Ascending aorta (tissue), 2 donors: ENCODE measurements around the gene RAB6A. TPM values are rescaled to one million over a fixed set of nuclear protein-coding genes. Genes with fewer than 3 reads are reported as not detected.

Source experiments
- DNase-seq, 2 donors: peaks; one replicate each; pipeline ENCODE4 v3.0.0-alpha.2; 2019; ENCODE audit warnings: low spot score in 2 of 2
- H3K27ac ChIP-seq, 2 donors: fragments of 200-600 bp; sonication (generic); one replicate each; pipeline ENCODE4 v1.5.1; 2016 to 2017; ENCODE audit warnings: mild to moderate bottlenecking in 1 of 2
- H3K27me3 ChIP-seq: fragments of 200-600 bp; sonication (generic); one replicate; pipeline ENCODE4 v1.5.1; 2017
- H3K36me3 ChIP-seq, 2 donors: fragments of 200-600 bp; sonication (generic); one replicate each; pipeline ENCODE4 v1.5.1; 2016
- H3K4me1 ChIP-seq, 2 donors: fragments of 200-600 bp; sonication (generic); one replicate each; pipeline ENCODE4 v1.5.1; 2016 to 2017; ENCODE audit warnings: mild to moderate bottlenecking in 1 of 2
- H3K4me3 ChIP-seq, 2 donors: fragments of 200-600 bp; sonication (generic); one replicate each; pipeline ENCODE4 v1.5.1; 2016 to 2017; ENCODE audit warnings: mild to moderate bottlenecking in 1 of 2
- H3K9me3 ChIP-seq, 2 donors: fragments of 200-600 bp; sonication (generic); one replicate each; pipeline ENCODE4 v1.5.1; 2016
- CTCF ChIP-seq, 3 experiments: fragments of 200-600 bp in 2 of 3; fragments of 450-650 bp in 1 of 3; sonication (generic) in 2 of 3; IDR thresholded peaks; one replicate each; pipeline ENCODE4 v1.5.1; 2016 to 2019; ENCODE audit warnings: antibody characterized with exemption in 3 of 3, mild to moderate bottlenecking in 1 of 3, moderate library complexity in 1 of 3
- intact Hi-C: fragments of 100-400 bp; cut with DNase I; formaldehyde crosslinking; loops from one replicate; pipeline ENCODE4 v1.15.1; 2023
- total RNA-seq: library from RNA; depleted of rRNA; stranded (reverse); fragments of >200 nt; gene quantifications from one replicate; pipeline ENCODE4 v1.1.0, GENCODE V29; 2016

The RAB6A gene
- total RNA-seq, 1 donor from 2014 or later = 86.3 TPM

GRCh38 chr11:73648571-73649046 is 112.3 kb downstream of the RAB6A start:
- Histone ChIP-seq H3K27ac (no peak overlapping the region), H3K9me3 (no peaks in the 10 kb centered on the region), H3K36me3 (no peaks in the 10 kb centered on the region), H3K27me3 (no peaks in the 10 kb centered on the region), H3K4me3 (no peak overlapping the region), H3K4me1 (no peaks in the 10 kb centered on the region)
- intact Hi-C loops = no loop called here
- TF ChIP-seq CTCF (IDR thresholded peaks at IDR 0.05) = no peak
- no peak for DNase-seq

GRCh38 chr11:73648121-73648520 is 112.8 kb downstream of the RAB6A start:
- no peaks in the 10 kb centered on the region for H3K4me1 ChIP-seq
- no peak for DNase-seq
- no peak for TF ChIP-seq CTCF (IDR thresholded peaks at IDR 0.05)
- H3K36me3 ChIP-seq = no peaks in the 10 kb centered on the region
- no peaks in the 10 kb centered on the region for H3K27me3 ChIP-seq
- no peak overlapping the region for H3K27ac ChIP-seq
- intact Hi-C loops = no loop called here
- H3K9me3 ChIP-seq = no peaks in the 10 kb centered on the region
- H3K4me3 ChIP-seq = no peak overlapping the region

GRCh38 chr11:73647459-73648100 is 113.3 kb downstream of the RAB6A start:
- H3K9me3 ChIP-seq = no peaks in the 10 kb centered on the region
- peak; percentile 80 to 94 for DNase-seq
- no peak for TF ChIP-seq CTCF (IDR thresholded peaks at IDR 0.05)
- H3K36me3 ChIP-seq = no peaks in the 10 kb centered on the region
- intact Hi-C loops = loop anchor here (1.0 kb wide), 1 partner anchor 49 kb away; the partner anchor contains the start of gene FAM168A
- no peaks in the 10 kb centered on the region for H3K4me1 ChIP-seq
- no peak overlapping the region for H3K27ac ChIP-seq
- peak overlapping the region; percentile 42 to 53 for H3K4me3 ChIP-seq
- no peaks in the 10 kb centered on the region for H3K27me3 ChIP-seq

- Histone ChIP-seq H3K27ac (no peak within 1 kb of the TSS), H3K9me3 (no peaks in the 10 kb centered on the region), H3K27me3 (no peaks in the 10 kb centered on the region), H3K4me3 (peak within 1 kb of the TSS; percentile 42 to 53), H3K4me1 (no peaks in the 10 kb centered on the region), H3K36me3 (no peaks in the 10 kb centered on the region)
- intact Hi-C loops = no loop called here
- no peak for TF ChIP-seq CTCF (IDR thresholded peaks at IDR 0.05)
- no peak for DNase-seq
These were observed 114.8 kb downstream of the RAB6A start, which contains the start of gene PLEKHB1 for GRCh38 chr11:73645972-73646631. Gene PLEKHB1, plus strand, starts transcription at chr11:73646581. Its CDS starts 28 bp downstream, at chr11:73646609.

GRCh38 chr11:73645121-73645969 is 115.5 kb downstream of the RAB6A start:
- Histone ChIP-seq H3K36me3 (no peaks in the 10 kb centered on the region), H3K4me1 (no peaks in the 10 kb centered on the region), H3K4me3 (no peak overlapping the region), H3K27ac (no peak overlapping the region), H3K27me3 (no peaks in the 10 kb centered on the region), H3K9me3 (no peaks in the 10 kb centered on the region)
- DNase-seq = no peak
- intact Hi-C loops = no loop called here
- no peak for TF ChIP-seq CTCF (IDR thresholded peaks at IDR 0.05)
